ENCODE measurements around the gene ZBTB4. TPM values are rescaled to one million over a fixed set of nuclear protein-coding genes. Genes with fewer than 3 reads are reported as not detected.

ZBTB4 gene
- total and polyA plus RNA-seq, 9 of the 15 experiments (the other 6 are each of a cell fraction or from before 2014, with no cell fraction given), result 0.92 to 6.9 (median 3.3) TPM

DNA sequence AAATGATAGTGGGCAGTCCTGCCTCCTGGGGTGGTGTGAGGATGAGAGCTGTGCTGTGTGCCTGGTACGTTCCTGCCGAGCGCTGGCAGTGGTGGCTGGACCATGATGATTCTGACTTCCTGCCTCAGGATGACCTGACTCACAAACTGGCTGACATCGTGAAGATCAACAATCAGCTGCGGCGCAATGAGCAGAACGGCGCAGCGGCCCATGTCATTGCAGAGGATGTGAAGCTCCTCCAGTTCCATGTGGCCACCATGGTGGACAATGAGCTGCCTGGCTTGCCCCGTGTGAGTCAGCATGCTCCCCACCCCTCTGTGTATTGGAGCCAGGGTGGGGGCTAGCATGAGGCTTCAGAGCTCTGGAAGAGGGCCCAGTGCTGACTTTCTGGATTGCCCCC is 17.8 kb upstream of the ZBTB4 start:
- no peak overlapping the region for H3K4me2 ChIP-seq (ENCODE audit: insufficient read depth, low read length)
- intact Hi-C loops (cut with micrococcal nuclease), result no loop called here
- FAIRE-seq, result no peak
- H3K9me1 ChIP-seq (ENCODE audit: control insufficient read depth, insufficient read depth, low read length), result no peaks in the 10 kb centered on the region
- no peaks in the 10 kb centered on the region for H3K27me3 ChIP-seq (ENCODE audit: control insufficient read depth in 2 of 2, insufficient read depth in 2 of 2, low read length in 2 of 2)
- no peak overlapping the region for H2AFZ ChIP-seq (ENCODE audit: low read depth, low read length)
- H3K4me3 ChIP-seq, result no peak overlapping the region
- in situ Hi-C loops (cut with MboI), result no loop called here
- TF ChIP-seq, protein P1, sequence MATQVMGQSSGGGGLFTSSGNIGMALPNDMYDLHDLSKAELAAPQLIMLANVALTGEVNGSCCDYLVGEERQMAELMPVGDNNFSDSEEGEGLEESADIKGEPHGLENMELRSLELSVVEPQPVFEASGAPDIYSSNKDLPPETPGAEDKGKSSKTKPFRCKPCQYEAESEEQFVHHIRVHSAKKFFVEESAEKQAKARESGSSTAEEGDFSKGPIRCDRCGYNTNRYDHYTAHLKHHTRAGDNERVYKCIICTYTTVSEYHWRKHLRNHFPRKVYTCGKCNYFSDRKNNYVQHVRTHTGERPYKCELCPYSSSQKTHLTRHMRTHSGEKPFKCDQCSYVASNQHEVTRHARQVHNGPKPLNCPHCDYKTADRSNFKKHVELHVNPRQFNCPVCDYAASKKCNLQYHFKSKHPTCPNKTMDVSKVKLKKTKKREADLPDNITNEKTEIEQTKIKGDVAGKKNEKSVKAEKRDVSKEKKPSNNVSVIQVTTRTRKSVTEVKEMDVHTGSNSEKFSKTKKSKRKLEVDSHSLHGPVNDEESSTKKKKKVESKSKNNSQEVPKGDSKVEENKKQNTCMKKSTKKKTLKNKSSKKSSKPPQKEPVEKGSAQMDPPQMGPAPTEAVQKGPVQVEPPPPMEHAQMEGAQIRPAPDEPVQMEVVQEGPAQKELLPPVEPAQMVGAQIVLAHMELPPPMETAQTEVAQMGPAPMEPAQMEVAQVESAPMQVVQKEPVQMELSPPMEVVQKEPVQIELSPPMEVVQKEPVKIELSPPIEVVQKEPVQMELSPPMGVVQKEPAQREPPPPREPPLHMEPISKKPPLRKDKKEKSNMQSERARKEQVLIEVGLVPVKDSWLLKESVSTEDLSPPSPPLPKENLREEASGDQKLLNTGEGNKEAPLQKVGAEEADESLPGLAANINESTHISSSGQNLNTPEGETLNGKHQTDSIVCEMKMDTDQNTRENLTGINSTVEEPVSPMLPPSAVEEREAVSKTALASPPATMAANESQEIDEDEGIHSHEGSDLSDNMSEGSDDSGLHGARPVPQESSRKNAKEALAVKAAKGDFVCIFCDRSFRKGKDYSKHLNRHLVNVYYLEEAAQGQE (IDR thresholded peaks at IDR 0.05; ENCODE audit: borderline replicate concordance), result no peak
- TF ChIP-seq, protein P1 (CRISPR knock-in tag; IDR thresholded peaks at IDR 0.05; ENCODE audit: low read depth), result no peak
- TF ChIP-seq, protein P2, sequence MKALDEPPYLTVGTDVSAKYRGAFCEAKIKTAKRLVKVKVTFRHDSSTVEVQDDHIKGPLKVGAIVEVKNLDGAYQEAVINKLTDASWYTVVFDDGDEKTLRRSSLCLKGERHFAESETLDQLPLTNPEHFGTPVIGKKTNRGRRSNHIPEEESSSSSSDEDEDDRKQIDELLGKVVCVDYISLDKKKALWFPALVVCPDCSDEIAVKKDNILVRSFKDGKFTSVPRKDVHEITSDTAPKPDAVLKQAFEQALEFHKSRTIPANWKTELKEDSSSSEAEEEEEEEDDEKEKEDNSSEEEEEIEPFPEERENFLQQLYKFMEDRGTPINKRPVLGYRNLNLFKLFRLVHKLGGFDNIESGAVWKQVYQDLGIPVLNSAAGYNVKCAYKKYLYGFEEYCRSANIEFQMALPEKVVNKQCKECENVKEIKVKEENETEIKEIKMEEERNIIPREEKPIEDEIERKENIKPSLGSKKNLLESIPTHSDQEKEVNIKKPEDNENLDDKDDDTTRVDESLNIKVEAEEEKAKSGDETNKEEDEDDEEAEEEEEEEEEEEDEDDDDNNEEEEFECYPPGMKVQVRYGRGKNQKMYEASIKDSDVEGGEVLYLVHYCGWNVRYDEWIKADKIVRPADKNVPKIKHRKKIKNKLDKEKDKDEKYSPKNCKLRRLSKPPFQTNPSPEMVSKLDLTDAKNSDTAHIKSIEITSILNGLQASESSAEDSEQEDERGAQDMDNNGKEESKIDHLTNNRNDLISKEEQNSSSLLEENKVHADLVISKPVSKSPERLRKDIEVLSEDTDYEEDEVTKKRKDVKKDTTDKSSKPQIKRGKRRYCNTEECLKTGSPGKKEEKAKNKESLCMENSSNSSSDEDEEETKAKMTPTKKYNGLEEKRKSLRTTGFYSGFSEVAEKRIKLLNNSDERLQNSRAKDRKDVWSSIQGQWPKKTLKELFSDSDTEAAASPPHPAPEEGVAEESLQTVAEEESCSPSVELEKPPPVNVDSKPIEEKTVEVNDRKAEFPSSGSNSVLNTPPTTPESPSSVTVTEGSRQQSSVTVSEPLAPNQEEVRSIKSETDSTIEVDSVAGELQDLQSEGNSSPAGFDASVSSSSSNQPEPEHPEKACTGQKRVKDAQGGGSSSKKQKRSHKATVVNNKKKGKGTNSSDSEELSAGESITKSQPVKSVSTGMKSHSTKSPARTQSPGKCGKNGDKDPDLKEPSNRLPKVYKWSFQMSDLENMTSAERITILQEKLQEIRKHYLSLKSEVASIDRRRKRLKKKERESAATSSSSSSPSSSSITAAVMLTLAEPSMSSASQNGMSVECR (CRISPR knock-in tag; IDR thresholded peaks at IDR 0.05), result no peak
- TF ChIP-seq HDAC3 (IDR thresholded peaks at IDR 0.05; ENCODE audit: borderline replicate concordance, partially characterized antibody) (no peak), ZNF778 (CRISPR knock-in tag; IDR thresholded peaks at IDR 0.05) (no peak)
- TF ChIP-seq, protein P3, sequence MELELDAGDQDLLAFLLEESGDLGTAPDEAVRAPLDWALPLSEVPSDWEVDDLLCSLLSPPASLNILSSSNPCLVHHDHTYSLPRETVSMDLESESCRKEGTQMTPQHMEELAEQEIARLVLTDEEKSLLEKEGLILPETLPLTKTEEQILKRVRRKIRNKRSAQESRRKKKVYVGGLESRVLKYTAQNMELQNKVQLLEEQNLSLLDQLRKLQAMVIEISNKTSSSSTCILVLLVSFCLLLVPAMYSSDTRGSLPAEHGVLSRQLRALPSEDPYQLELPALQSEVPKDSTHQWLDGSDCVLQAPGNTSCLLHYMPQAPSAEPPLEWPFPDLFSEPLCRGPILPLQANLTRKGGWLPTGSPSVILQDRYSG (tag; conservative IDR thresholded peaks at IDR 0.05; ENCODE audit: low read depth), result no peak
- ATAC-seq, result no peak
- peaks cover 31% of the 10 kb centered on the region for H3K79me2 ChIP-seq (ENCODE audit: control insufficient read depth, insufficient read depth, low read length)
- no TSS peak for BruUV-seq (replicated peaks)
- CTCF ChIA-PET (ENCODE audit: low intra/inter-chr PET ratio), result no interaction called here
- peak in 1 of 4 experiments; percentile 13 for DNase-seq (ENCODE audit: extremely low read depth in 1 of 4, low spot score in 3 of 4)
- 0 out of 2 replicates have a peak, but pooled peaks cover 8% of the 10 kb centered on the region for H4K20me1 ChIP-seq (replicated peaks; ENCODE audit: control insufficient read depth, insufficient read depth, low read length)
- H3K9ac ChIP-seq (ENCODE audit: insufficient read depth in 1 of 2, low read depth in 2 of 2, low read length in 2 of 2), result no peak overlapping the region
- H3K36me3 ChIP-seq (ENCODE audit: control insufficient read depth, insufficient read depth, low read length), result peaks cover 85% of the 10 kb centered on the region
- POLR2A ChIA-PET, result interaction anchor here (0.6 to 3.6 kb wide), 7 partner anchors 11 to 93 kb away, joined by 3 to 25 read pairs (median 4); partner anchors contain the start of genes POLR2A and TMEM256
- H3K27ac ChIP-seq (ENCODE audit: extremely low read depth, low read depth, low read length), result no peak overlapping the region
- WGBS (ENCODE audit: insufficient coverage, low coverage, missing lambda C conversion rate), result 100% methylated on average over 8 of the region's 10 CpGs
- no peaks in the 10 kb centered on the region for H3K9me3 ChIP-seq (replicated peaks; ENCODE audit: control insufficient read depth, insufficient read depth, low read depth, low read length)
- no peaks in the 10 kb centered on the region for H3K4me1 ChIP-seq (replicated peaks in 1 of 2; ENCODE audit: control insufficient read depth in 2 of 2, insufficient read depth in 2 of 2, low read length in 2 of 2)
